Panc1 (cell line): ENCODE data around the gene MCCC1.

Experiments used
- POLR2AphosphoS5 ChIP-seq: IDR thresholded peaks from 2 replicates; pipeline ENCODE4 v1.6.1; 2012; ENCODE audit warnings: mild to moderate bottlenecking, low read depth, low read length, moderate library complexity
- SIN3A ChIP-seq: IDR thresholded peaks from 2 replicates; pipeline ENCODE4 v1.6.1; 2012; ENCODE audit warnings: low read depth, mild to moderate bottlenecking, low read length, moderate library complexity, borderline replicate concordance; ENCODE audit not compliant: insufficient read depth
- TF ChIP-seq, protein P1 (sequence below): fragments of 450-650 bp; IDR thresholded peaks from 2 replicates; pipeline ENCODE4 v1.5.1; 2017; ENCODE audit warnings: mild to moderate bottlenecking
- TF ChIP-seq, protein P2 (sequence below), 2 experiments: IDR thresholded peaks; 2 replicates each; pipeline ENCODE4 v1.6.1; 2011 to 2012; ENCODE audit warnings: low read depth in 2 of 2, control low read depth in 1 of 2, low read length in 1 of 2, mild to moderate bottlenecking in 1 of 2, moderate library complexity in 1 of 2; ENCODE audit not compliant: insufficient read depth in 1 of 2

DNA sequence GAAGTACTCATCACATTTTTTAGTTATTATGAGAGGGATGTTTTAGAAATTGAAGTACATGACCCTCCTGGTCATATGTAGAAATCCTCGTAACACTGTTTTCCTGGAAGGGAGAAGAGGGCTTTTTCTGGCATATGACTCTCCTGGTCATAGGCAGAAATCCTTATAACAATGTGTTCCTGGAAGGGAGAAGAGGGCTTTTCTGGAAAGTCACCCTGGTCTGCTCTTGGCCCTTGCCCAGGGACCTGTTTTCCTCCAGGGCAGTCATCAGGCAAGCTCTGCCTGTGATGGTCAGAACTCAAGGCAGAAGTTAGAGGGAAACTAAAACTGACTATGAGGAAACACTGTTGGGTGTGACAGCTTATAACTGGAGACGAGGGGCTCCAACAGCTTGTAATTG, 35.5 kb upstream of the MCCC1 start:
- TF ChIP-seq POLR2AphosphoS5 = no peak
- TF ChIP-seq, protein P1, sequence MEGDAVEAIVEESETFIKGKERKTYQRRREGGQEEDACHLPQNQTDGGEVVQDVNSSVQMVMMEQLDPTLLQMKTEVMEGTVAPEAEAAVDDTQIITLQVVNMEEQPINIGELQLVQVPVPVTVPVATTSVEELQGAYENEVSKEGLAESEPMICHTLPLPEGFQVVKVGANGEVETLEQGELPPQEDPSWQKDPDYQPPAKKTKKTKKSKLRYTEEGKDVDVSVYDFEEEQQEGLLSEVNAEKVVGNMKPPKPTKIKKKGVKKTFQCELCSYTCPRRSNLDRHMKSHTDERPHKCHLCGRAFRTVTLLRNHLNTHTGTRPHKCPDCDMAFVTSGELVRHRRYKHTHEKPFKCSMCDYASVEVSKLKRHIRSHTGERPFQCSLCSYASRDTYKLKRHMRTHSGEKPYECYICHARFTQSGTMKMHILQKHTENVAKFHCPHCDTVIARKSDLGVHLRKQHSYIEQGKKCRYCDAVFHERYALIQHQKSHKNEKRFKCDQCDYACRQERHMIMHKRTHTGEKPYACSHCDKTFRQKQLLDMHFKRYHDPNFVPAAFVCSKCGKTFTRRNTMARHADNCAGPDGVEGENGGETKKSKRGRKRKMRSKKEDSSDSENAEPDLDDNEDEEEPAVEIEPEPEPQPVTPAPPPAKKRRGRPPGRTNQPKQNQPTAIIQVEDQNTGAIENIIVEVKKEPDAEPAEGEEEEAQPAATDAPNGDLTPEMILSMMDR = no peak
- TF ChIP-seq, protein P2, sequence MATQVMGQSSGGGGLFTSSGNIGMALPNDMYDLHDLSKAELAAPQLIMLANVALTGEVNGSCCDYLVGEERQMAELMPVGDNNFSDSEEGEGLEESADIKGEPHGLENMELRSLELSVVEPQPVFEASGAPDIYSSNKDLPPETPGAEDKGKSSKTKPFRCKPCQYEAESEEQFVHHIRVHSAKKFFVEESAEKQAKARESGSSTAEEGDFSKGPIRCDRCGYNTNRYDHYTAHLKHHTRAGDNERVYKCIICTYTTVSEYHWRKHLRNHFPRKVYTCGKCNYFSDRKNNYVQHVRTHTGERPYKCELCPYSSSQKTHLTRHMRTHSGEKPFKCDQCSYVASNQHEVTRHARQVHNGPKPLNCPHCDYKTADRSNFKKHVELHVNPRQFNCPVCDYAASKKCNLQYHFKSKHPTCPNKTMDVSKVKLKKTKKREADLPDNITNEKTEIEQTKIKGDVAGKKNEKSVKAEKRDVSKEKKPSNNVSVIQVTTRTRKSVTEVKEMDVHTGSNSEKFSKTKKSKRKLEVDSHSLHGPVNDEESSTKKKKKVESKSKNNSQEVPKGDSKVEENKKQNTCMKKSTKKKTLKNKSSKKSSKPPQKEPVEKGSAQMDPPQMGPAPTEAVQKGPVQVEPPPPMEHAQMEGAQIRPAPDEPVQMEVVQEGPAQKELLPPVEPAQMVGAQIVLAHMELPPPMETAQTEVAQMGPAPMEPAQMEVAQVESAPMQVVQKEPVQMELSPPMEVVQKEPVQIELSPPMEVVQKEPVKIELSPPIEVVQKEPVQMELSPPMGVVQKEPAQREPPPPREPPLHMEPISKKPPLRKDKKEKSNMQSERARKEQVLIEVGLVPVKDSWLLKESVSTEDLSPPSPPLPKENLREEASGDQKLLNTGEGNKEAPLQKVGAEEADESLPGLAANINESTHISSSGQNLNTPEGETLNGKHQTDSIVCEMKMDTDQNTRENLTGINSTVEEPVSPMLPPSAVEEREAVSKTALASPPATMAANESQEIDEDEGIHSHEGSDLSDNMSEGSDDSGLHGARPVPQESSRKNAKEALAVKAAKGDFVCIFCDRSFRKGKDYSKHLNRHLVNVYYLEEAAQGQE (IDR thresholded peaks at IDR 0.05; ENCODE audit: insufficient read depth in 1 of 2, low read depth in 2 of 2, low read length in 1 of 2) = no peak
- no peak for TF ChIP-seq SIN3A
